K562 (cell line): Measurements from ENCODE around the gene ADM2.

Experiments used
- CHAMP1 ChIP-seq: fragments of 450-650 bp; IDR thresholded peaks from 2 replicates; pipeline ENCODE4 v1.6.1; 2016; ENCODE audit warnings: mild to moderate bottlenecking
- CTCF ChIP-seq, 3 experiments: IDR thresholded peaks in 2 of 3; conservative IDR thresholded peaks in 1 of 3; 2 replicates each; pipeline ENCODE4 v1.5.1; 2011 to 2012; ENCODE audit warnings: low read length in 3 of 3, mild to moderate bottlenecking in 3 of 3, control low read depth in 2 of 3, improper control_type of control experiment in 1 of 3, inconsistent platforms in 1 of 3, low read depth in 1 of 3, mixed read lengths in 1 of 3, moderate library complexity in 1 of 3; ENCODE audit not compliant: insufficient read depth in 2 of 3
- DEAF1 ChIP-seq: fragments of 450-650 bp; formaldehyde crosslinking; IDR thresholded peaks from 2 replicates; pipeline ENCODE4 v1.4.0; 2020; ENCODE audit warnings: mild to moderate bottlenecking, moderate library complexity
- FOXM1 ChIP-seq, 2 experiments: fragments of 450-650 bp in 1 of 2; sonication (generic) in 1 of 2; formaldehyde crosslinking in 1 of 2; IDR thresholded peaks; 2 replicates each; pipeline versions ENCODE4 v1.6.1 to v1.9.0; 2017 to 2022; ENCODE audit warnings: low read depth in 2 of 2, mild to moderate bottlenecking in 2 of 2, missing genetic modification reagents in 1 of 2, moderate library complexity in 1 of 2
- GABPA ChIP-seq: fragments of 200-800 bp; sonication (Bioruptor generic); conservative IDR thresholded peaks from 2 replicates; pipeline ENCODE4 v1.6.1; 2016; ENCODE audit warnings: low read depth, missing genetic modification characterization, missing compliant biosample characterization
- HDAC2 ChIP-seq: fragments of 450-650 bp; IDR thresholded peaks from 2 replicates; pipeline ENCODE4 v1.6.1; 2016; ENCODE audit warnings: mild to moderate bottlenecking
- HNRNPK ChIP-seq: fragments of 200-400 bp; formaldehyde crosslinking; IDR thresholded peaks from one replicate; pipeline ENCODE4 v1.6.1; 2018; ENCODE audit warnings: mild to moderate bottlenecking, low read depth, low read length; ENCODE audit not compliant: poor library complexity, severe bottlenecking
- NR1H2 ChIP-seq: sonication (generic); formaldehyde crosslinking; IDR thresholded peaks from 2 replicates; pipeline ENCODE4 v1.4.0; 2020; ENCODE audit warnings: mild to moderate bottlenecking, missing genetic modification reagents
- RAD21 ChIP-seq, 2 experiments: fragments of 250-450 bp in 1 of 2; fragments of 450-650 bp in 1 of 2; sonication (Bioruptor Pico) in 1 of 2; formaldehyde crosslinking in 1 of 2; IDR thresholded peaks in 1 of 2; conservative IDR thresholded peaks in 1 of 2; 2 replicates each; pipeline versions ENCODE4 v1.4.0 to v1.8.0; 2020 to 2022; ENCODE audit warnings: mild to moderate bottlenecking in 2 of 2, moderate library complexity in 1 of 2
- RNF2 ChIP-seq: sonication (generic); IDR thresholded peaks from 2 replicates; pipeline ENCODE4 v1.6.1; 2016
- ZNF232 ChIP-seq: sonication (generic); formaldehyde crosslinking; IDR thresholded peaks from 2 replicates; pipeline ENCODE4 v1.8.0; 2022; ENCODE audit warnings: mild to moderate bottlenecking, missing genetic modification reagents

- TF ChIP-seq CTCF (IDR thresholded peaks at IDR 0.05 in 2 of 3, conservative IDR thresholded peaks at IDR 0.05 in 1 of 3; ENCODE audit: insufficient read depth in 2 of 3, low read depth in 1 of 3, low read length in 3 of 3), result no peak
- TF ChIP-seq HDAC2, result no peak
- no peak for TF ChIP-seq HNRNPK
- TF ChIP-seq FOXM1 (IDR thresholded peaks at IDR 0.05; ENCODE audit: low read depth), result no peak
- no peak for TF ChIP-seq FOXM1 (CRISPR knock-in tag; IDR thresholded peaks at IDR 0.05; ENCODE audit: low read depth)
- no peak for TF ChIP-seq NR1H2 (CRISPR knock-in tag)
- no peak for TF ChIP-seq RAD21 (CRISPR knock-in tag; conservative IDR thresholded peaks at IDR 0.05 in 1 of 2, IDR thresholded peaks at IDR 0.05 in 1 of 2)
- no peak for TF ChIP-seq DEAF1 (CRISPR knock-in tag)
- no peak for TF ChIP-seq ZNF232 (CRISPR knock-in tag)
- TF ChIP-seq CHAMP1, result no peak
- no peak for TF ChIP-seq RNF2
- no peak for TF ChIP-seq GABPA
These were observed 23.2 kb downstream of the ADM2 start for GRCh38 chr22:50504369-50505211.
